HT-29 (cell line): Measurements from ENCODE around the gene CPXCR1. TPM values are rescaled to one million over a fixed set of nuclear protein-coding genes. Genes with fewer than 3 reads are reported as not detected.
"Not testable (repeated sequence)": the region's sequence is repeated elsewhere in the genome, so short reads cannot be mapped to it uniquely, and the experiment has no call there.

Source experiments
- DNase-seq: peaks from one replicate; pipeline ENCODE4 v3.0.0-alpha.2; 2015; ENCODE audit warnings: low spot score
- total RNA-seq: library from RNA; depleted of rRNA; stranded (reverse); fragments of >200 nt; shearing (Covaris generic); gene quantifications from 2 replicates; pipeline ENCODE4 v1.2.3, GENCODE V29; 2014; rRNA removed

CPXCR1 gene
- total RNA-seq: not detected in 2 replicates

DNA sequence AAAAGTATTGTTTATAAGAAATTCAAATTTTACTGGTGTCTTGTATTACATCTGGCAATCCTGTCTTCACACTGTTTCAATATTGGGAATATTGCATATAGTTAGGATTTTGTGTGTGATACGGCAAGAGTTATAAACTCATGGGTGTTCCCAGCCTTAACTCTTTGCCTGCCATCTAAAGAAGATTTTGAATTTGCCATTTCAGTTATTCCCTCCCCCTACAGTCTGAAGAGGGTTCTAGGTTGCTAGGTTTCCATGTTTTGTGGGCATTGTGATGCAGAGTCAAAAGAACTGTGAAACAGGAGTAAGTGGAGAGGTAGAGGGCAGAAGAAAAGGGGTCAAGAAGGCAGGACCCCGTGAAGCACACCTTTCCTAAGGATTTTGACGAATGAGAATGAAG is at the start of gene CPXCR1:
TSS of gene CPXCR1 (plus strand) at position 301 of the 400 bp plus-strand sequence. CDS start 6,190 bp downstream, outside the sequence.
- DNase-seq: no peak

- DNase-seq: no peak
Observed at GRCh38 chrX:88735835-88736234, 11.2 kb upstream of the CPXCR1 start.

GRCh38 chrX:88746215-88746614 is 810 bp upstream of the CPXCR1 start:
- DNase-seq: not testable (repeated sequence)

GRCh38 chrX:88752339-88752738 is 5.3 kb downstream of the CPXCR1 start:
- DNase-seq: not testable (repeated sequence)

DNA sequence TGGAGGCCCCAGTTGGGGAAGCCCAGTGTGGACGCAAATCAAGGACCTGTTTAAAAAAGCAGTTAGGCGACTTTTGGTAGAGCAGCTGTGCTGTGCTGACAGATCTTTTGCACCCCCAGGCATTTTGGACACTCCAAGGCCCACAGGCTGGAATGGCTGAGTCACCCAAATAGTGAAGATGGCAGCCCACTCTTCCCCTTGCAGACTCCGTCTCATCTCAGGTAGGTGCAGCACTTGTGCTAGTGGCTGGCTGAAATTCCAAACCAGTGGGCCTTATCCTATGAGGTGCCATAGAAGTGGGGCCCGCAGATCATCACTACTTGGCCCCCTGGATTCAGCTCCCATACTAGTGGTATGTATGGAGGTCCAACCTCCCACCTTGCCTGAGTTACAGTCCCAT is 42.8 kb downstream of the CPXCR1 start:
- no peak for DNase-seq
